H1 (cell line): ENCODE measurements around the gene GRK5. TPM values are rescaled to one million over a fixed set of nuclear protein-coding genes. Genes with fewer than 3 reads are reported as not detected.
A peak's percentile ranks its signal among the peaks of the same experiment; 100 is the strongest.

Experiments used
- CTCF ChIA-PET: fragments of 300-600 bp; sonication (Branson Sonifier 250); formaldehyde crosslinking; loops from one replicate; lab custom pipeline; 2021; ENCODE audit not compliant: partially characterized antibody; lab: Charles Lee
- POLR2A ChIA-PET: fragments of 300-600 bp; sonication (Branson Sonifier 250); formaldehyde crosslinking; loops from one replicate; lab custom pipeline; 2021; ENCODE audit warnings: inconsistent platforms; ENCODE audit not compliant: partially characterized antibody; lab: Charles Lee
- DNase-seq, 2 experiments: peaks; one replicate each; pipeline versions ENCODE4 v3.0.0 to v3.0.0-alpha.2; 2010 to 2022; ENCODE audit warnings: low spot score in 2 of 2, low read depth in 1 of 2, mixed read lengths in 1 of 2
- FAIRE-seq: peaks from 2 replicates; lab custom pipeline; 2011; peaks lifted over from hg19 to GRCh38; lab: Jason Lieb, UNC
- H2AFZ ChIP-seq: 2 replicates; pipeline ENCODE4 v1.8.1; 2012; ENCODE audit warnings: low read length, inconsistent platforms
- H2AK5ac ChIP-seq: 2 replicates; pipeline ENCODE4 v1.6.1; 2013; ENCODE audit warnings: low read depth, low read length
- H2BK120ac ChIP-seq: replicated peaks from 2 replicates; pipeline ENCODE3; 2013; ENCODE audit warnings: low read depth, low read length, inconsistent platforms
- H2BK12ac ChIP-seq: 2 replicates; pipeline ENCODE4 v1.6.1; 2013; ENCODE audit warnings: low read depth, low read length
- H2BK15ac ChIP-seq: 2 replicates; pipeline ENCODE4 v1.6.1; 2013; ENCODE audit warnings: low read length
- H2BK20ac ChIP-seq: 2 replicates; pipeline ENCODE4 v1.6.1; 2013; ENCODE audit warnings: low read length
- H2BK5ac ChIP-seq: 2 replicates; pipeline ENCODE4 v1.6.1; 2013; ENCODE audit warnings: low read depth, low read length
- H3K14ac ChIP-seq: 2 replicates; pipeline ENCODE4 v1.6.1; 2013; ENCODE audit warnings: inconsistent platforms; ENCODE audit not compliant: insufficient read length
- H3K18ac ChIP-seq: 2 replicates; pipeline ENCODE4 v1.6.1; 2013; ENCODE audit warnings: low read length; ENCODE audit errors: extremely low read depth
- H3K23ac ChIP-seq: 2 replicates; pipeline ENCODE4 v1.6.1; 2013; ENCODE audit warnings: inconsistent platforms; ENCODE audit not compliant: insufficient read length
- H3K23me2 ChIP-seq: 2 replicates; pipeline ENCODE4 v1.6.1; 2013; ENCODE audit warnings: low read depth, low read length
- H3K27ac ChIP-seq: 2 replicates; pipeline ENCODE4 v1.6.1; 2011; ENCODE audit warnings: low read depth, low read length, inconsistent platforms
- H3K27me3 ChIP-seq, 4 experiments: replicated peaks in 1 of 4; 1 replicate in 1 of 4; 2 replicates in 3 of 4; pipeline versions ENCODE4 v1.6.1 to v1.8.1; 2011 to 2013; ENCODE audit warnings: low read length in 3 of 4, mild to moderate bottlenecking in 3 of 4, inconsistent platforms in 2 of 4, mixed read lengths in 2 of 4, moderate library complexity in 1 of 4; ENCODE audit not compliant: control insufficient read depth in 3 of 4, insufficient read depth in 3 of 4; ENCODE audit errors: extremely low read depth in 1 of 4
- H3K36me3 ChIP-seq, 4 experiments: 2 replicates each; pipeline versions ENCODE4 v1.6.1 to v1.8.1; 2011 to 2013; ENCODE audit warnings: mild to moderate bottlenecking in 4 of 4, low read length in 3 of 4, moderate library complexity in 2 of 4, control low read depth in 1 of 4, inconsistent platforms in 1 of 4; ENCODE audit not compliant: insufficient read depth in 4 of 4, control insufficient read depth in 2 of 4
- H3K4ac ChIP-seq: replicated peaks from 2 replicates; pipeline ENCODE3; 2013; ENCODE audit warnings: low read length, low read depth, mixed read lengths, inconsistent platforms; ENCODE audit not compliant: insufficient read length
- H3K4me1 ChIP-seq, 4 experiments: replicated peaks in 1 of 4; 1 replicate in 1 of 4; 2 replicates in 3 of 4; pipeline versions ENCODE4 v1.6.1 to v1.8.1; 2011 to 2013; ENCODE audit warnings: low read length in 3 of 4, inconsistent platforms in 2 of 4, mixed read lengths in 1 of 4; ENCODE audit not compliant: insufficient read depth in 4 of 4, control insufficient read depth in 3 of 4
- H3K4me2 ChIP-seq, 2 experiments: 2 replicates each; pipeline versions ENCODE4 v1.6.1 to v1.8.1; 2011 to 2013; ENCODE audit warnings: low read depth in 2 of 2, low read length in 2 of 2, control low read depth in 1 of 2, inconsistent platforms in 1 of 2, mild to moderate bottlenecking in 1 of 2; ENCODE audit not compliant: insufficient read depth in 1 of 2
- H3K4me3 ChIP-seq, 4 experiments: fragments of 200-600, 300-600 bp in 1 of 4; sonication (generic), shearing (Covaris generic), sonication (Bioruptor Twin) in 1 of 4; 2 replicates each; pipeline versions ENCODE4 v1.5.1 to v1.8.1; 2011 to 2016; ENCODE audit warnings: low read length in 4 of 4, low read depth in 3 of 4, control low read depth in 2 of 4, inconsistent platforms in 2 of 4, mild to moderate bottlenecking in 2 of 4, mixed read lengths in 1 of 4, moderate library complexity in 1 of 4; ENCODE audit not compliant: insufficient read depth in 2 of 4; ENCODE audit errors: extremely low read depth in 1 of 4
- H3K56ac ChIP-seq: replicated peaks from 2 replicates; pipeline ENCODE3; 2013; ENCODE audit warnings: low read depth, mild to moderate bottlenecking, mixed read lengths, low read length, inconsistent platforms; ENCODE audit not compliant: insufficient read length
- H3K79me1 ChIP-seq: 2 replicates; pipeline ENCODE4 v1.6.1; 2013; ENCODE audit warnings: low read depth, low read length, control low read depth
- H3K79me2 ChIP-seq, 2 experiments: 2 replicates each; pipeline versions ENCODE4 v1.6.1 to v1.8.1; 2012 to 2013; ENCODE audit warnings: low read length in 2 of 2, mild to moderate bottlenecking in 2 of 2, inconsistent platforms in 1 of 2; ENCODE audit not compliant: insufficient read depth in 2 of 2, control insufficient read depth in 1 of 2
- H3K9ac ChIP-seq, 4 experiments: replicated peaks in 1 of 4; 1 replicate in 1 of 4; 2 replicates in 3 of 4; pipeline versions ENCODE4 v1.6.1 to v1.8.1; 2011 to 2013; ENCODE audit warnings: low read depth in 3 of 4, low read length in 3 of 4, control low read depth in 2 of 4, mild to moderate bottlenecking in 2 of 4, moderate library complexity in 2 of 4, inconsistent platforms in 1 of 4; ENCODE audit errors: extremely low read depth in 1 of 4
- H3K9me3 ChIP-seq, 2 experiments: 2 replicates each; pipeline versions ENCODE4 v1.6.1 to v1.8.1; 2012 to 2013; ENCODE audit warnings: mild to moderate bottlenecking in 2 of 2, moderate library complexity in 2 of 2, control low read depth in 1 of 2, inconsistent platforms in 1 of 2, low read depth in 1 of 2, low read length in 1 of 2, mixed read lengths in 1 of 2; ENCODE audit not compliant: insufficient read depth in 2 of 2
- H4K20me1 ChIP-seq, 2 experiments: replicated peaks in 1 of 2; 2 replicates each; pipeline versions ENCODE3 to v1.8.1; 2011 to 2013; ENCODE audit warnings: inconsistent platforms in 2 of 2, low read length in 2 of 2, mild to moderate bottlenecking in 1 of 2; ENCODE audit not compliant: insufficient read depth in 2 of 2, control insufficient read depth in 1 of 2
- H4K5ac ChIP-seq: 2 replicates; pipeline ENCODE4 v1.6.1; 2013; ENCODE audit warnings: low read length, low read depth, mixed read lengths, inconsistent platforms; ENCODE audit not compliant: insufficient read length
- H4K8ac ChIP-seq: 2 replicates; pipeline ENCODE4 v1.8.0; 2013; ENCODE audit warnings: mild to moderate bottlenecking, moderate library complexity, low read length, inconsistent platforms; ENCODE audit not compliant: insufficient read depth; ENCODE audit errors: extremely low read depth
- H4K91ac ChIP-seq: replicated peaks from 2 replicates; pipeline ENCODE3; 2013; ENCODE audit warnings: low read length, mixed read lengths, inconsistent platforms; ENCODE audit not compliant: insufficient read length
- BACH1 ChIP-seq: IDR thresholded peaks from 2 replicates; pipeline ENCODE4 v1.6.1; 2012; ENCODE audit warnings: low read length, improper control_type of control experiment
- GABPA ChIP-seq: IDR thresholded peaks from 2 replicates; pipeline ENCODE4 v1.6.1; 2011; ENCODE audit warnings: mild to moderate bottlenecking, low read length, moderate library complexity, borderline replicate concordance; ENCODE audit not compliant: insufficient read depth
- SUZ12 ChIP-seq: fragments of 200-600 bp; sonication (generic); IDR thresholded peaks from 2 replicates; pipeline ENCODE4 v1.6.1; 2012; ENCODE audit warnings: mild to moderate bottlenecking, inconsistent platforms, low read length, moderate library complexity, mixed read lengths
- TEAD4 ChIP-seq: IDR thresholded peaks from 2 replicates; pipeline ENCODE4 v1.6.1; 2012; ENCODE audit warnings: low read depth, low read length, inconsistent platforms, mixed read lengths
- WGBS, 2 experiments: shearing (Covaris generic) in 1 of 2; methylation state at CpG; one replicate each; pipeline versions ENCODE4 v1.1.6 to v1.1.7; 2013 to 2015; ENCODE audit warnings: low lambda C conversion rate in 2 of 2, mixed read lengths in 2 of 2, inconsistent platforms in 1 of 2, low coverage in 1 of 2, missing lambda C conversion rate in 1 of 2; ENCODE audit not compliant: insufficient replicate concordance in 2 of 2, insufficient coverage in 1 of 2, insufficient read length in 1 of 2; ENCODE audit errors: extremely low coverage in 1 of 2, missing lambda C conversion rate in 1 of 2; 5-methylcytosine and 5-hydroxymethylcytosine counted together
- polyA plus RNA-seq, 7 experiments: library from polyadenylated mRNA; depleted of rRNA in 3 of 7; stranded (reverse) in 5 of 7; unstranded in 2 of 7; fragments of >200 nt in 5 of 7; fragments of 200-250 nt in 2 of 7; gene quantifications; 1 replicate in 5 of 7; 2 replicates in 1 of 7; 4 replicates in 1 of 7; pipeline versions ENCODE4 v1.2.1 to v1.2.3, GENCODE V29; 2011 to 2013; ENCODE audit warnings: missing spikeins in 2 of 7, mixed read lengths in 2 of 7
- total RNA-seq: library from RNA; stranded (reverse); fragmentation: NEBNext Ultra II Directional; extraction: Animal tissue kit (Norgen Biotek cat#: 25700); gene quantifications from 2 replicates; pipeline ENCODE4 v1.2.1, GENCODE V29; 2021

The GRK5 gene
- total and polyA plus RNA-seq, 2 of the 8 experiments (the other 6 are each of a cell fraction or from before 2014, with no cell fraction given): 0.54 to 2.5 TPM

- ChIA-PET POLR2A (no interaction called here), CTCF (interaction anchor here (1.0 to 6.1 kb wide), 6 partner anchors 15 to 242 kb away, joined by 3 to 57 read pairs (median 4); no protein-coding TSS in a partner anchor)
- Histone ChIP-seq H2BK120ac (no peak overlapping the region), H4K5ac (no peak overlapping the region), H2BK5ac (no peak overlapping the region), H3K36me3 (no peaks in the 10 kb centered on the region), H4K8ac (peak overlapping the region; percentile 17; the same call in 1 of the 2 replicates), H3K79me2 (no peaks in the 10 kb centered on the region), H3K18ac (no peak overlapping the region), H3K23ac (no peak overlapping the region), H3K4me1 (no peaks in the 10 kb centered on the region; a peak in 1 of 7 replicates), H2AK5ac (no peak overlapping the region), H3K4ac (no peak overlapping the region), H3K9ac (no peak overlapping the region), H2BK15ac (0 out of 2 replicates have a peak overlapping the region, but pooled peaks have one; percentile 53), H2AFZ (no peak overlapping the region), H2BK12ac (no peak overlapping the region), H3K9me3 (peaks cover 0 to 9% of the 10 kb centered on the region in 2 experiments; a peak in 1 of 4 replicates), H3K56ac (no peak overlapping the region), H2BK20ac (no peak overlapping the region), H3K4me2 (no peak overlapping the region), H3K27me3 (no peaks in the 10 kb centered on the region), H3K23me2 (no peaks in the 10 kb centered on the region), H3K14ac (no peak overlapping the region), H3K4me3 (no peak overlapping the region), H3K27ac (no peak overlapping the region), H4K91ac (no peak overlapping the region), H4K20me1 (no peaks in the 10 kb centered on the region), H3K79me1 (no peaks in the 10 kb centered on the region)
- DNase-seq: no peak
- TF ChIP-seq SUZ12 (no peak), GABPA (no peak), TEAD4 (no peak), BACH1 (no peak)
- 88% methylated on average over 17 of the region's 18 CpGs; no CpG with 5 or more reads in 1 of the 2 experiments for WGBS, 2 experiments
- no peak for FAIRE-seq
These were observed 233.9 kb downstream of the GRK5 start for GRCh38 chr10:119441151-119441821.
